Gastroesophageal sphincter (tissue), 4 donors: ENCODE measurements around the gene S1PR5. TPM values are rescaled to one million over a fixed set of nuclear protein-coding genes. Genes with fewer than 3 reads are reported as not detected.
A peak's percentile ranks its signal among the peaks of the same experiment; 100 is the strongest.

Source experiments
- ATAC-seq: fragments of 150-250 bp; one replicate; pipeline ENCODE4 v1.9.1; 2016; ENCODE audit warnings: mild to moderate bottlenecking, moderate library complexity
- H3K27ac ChIP-seq, 4 donors: fragments of 200-600 bp; sonication (generic) in 3 of 4; 1 replicate in 3 of 4; 2 replicates in 1 of 4; pipeline ENCODE4 v1.5.1; 2016 to 2019
- H3K27me3 ChIP-seq: fragments of 200-600 bp; sonication (generic); one replicate; pipeline ENCODE4 v1.5.1; 2019
- H3K36me3 ChIP-seq, 2 donors: fragments of 200-600 bp; sonication (generic); one replicate each; pipeline ENCODE4 v1.5.1; 2019; ENCODE audit warnings: control low read depth in 1 of 2
- H3K4me1 ChIP-seq, 3 donors: fragments of 200-600 bp; sonication (generic); 1 replicate in 2 of 3; 2 replicates in 1 of 3; pipeline ENCODE4 v1.5.1; 2016 to 2019; ENCODE audit warnings: control low read depth in 2 of 3
- H3K4me3 ChIP-seq, 2 donors: fragments of 200-600 bp; sonication (generic); one replicate each; pipeline ENCODE4 v1.5.1; 2019; ENCODE audit warnings: mild to moderate bottlenecking in 1 of 2, moderate library complexity in 1 of 2
- H3K9me3 ChIP-seq, 3 donors: fragments of 200-600 bp; sonication (generic); one replicate each; pipeline ENCODE4 v1.5.1; 2017 to 2019; ENCODE audit warnings: control low read depth in 2 of 3
- EP300 ChIP-seq: sonication (generic); formaldehyde crosslinking; IDR thresholded peaks from one replicate; pipeline ENCODE4 v1.6.1; 2017; ENCODE audit warnings: antibody characterized with exemption, mild to moderate bottlenecking
- POLR2A ChIP-seq, 2 donors: fragments of 450-650 bp; IDR thresholded peaks; one replicate each; pipeline ENCODE4 v1.6.1; 2017; ENCODE audit warnings: antibody characterized with exemption in 2 of 2, mild to moderate bottlenecking in 2 of 2, moderate library complexity in 1 of 2
- POLR2AphosphoS5 ChIP-seq: sonication (generic); formaldehyde crosslinking; IDR thresholded peaks from one replicate; pipeline ENCODE4 v1.6.1; 2017; ENCODE audit warnings: antibody characterized with exemption
- WGBS, 2 donors: methylation state at CpG; one replicate each; pipeline ENCODE4 v1.1.5; 2018; ENCODE audit warnings: low coverage in 1 of 2; 5-methylcytosine and 5-hydroxymethylcytosine counted together
- total RNA-seq, 4 donors: library from RNA; depleted of rRNA; stranded (reverse); fragments of >200 nt; gene quantifications; one replicate each; pipeline ENCODE4 v1.1.0, GENCODE V29; 2016
- TF ChIP-seq, protein P1 (sequence below), 4 experiments: fragments of 200-600 bp in 2 of 4; fragments of 450-650 bp in 2 of 4; sonication (generic) in 1 of 4; IDR thresholded peaks; one replicate each; pipeline ENCODE4 v1.5.1; 2017 to 2019; ENCODE audit warnings: antibody characterized with exemption in 4 of 4, mild to moderate bottlenecking in 2 of 4, moderate library complexity in 2 of 4

Gene S1PR5
- total RNA-seq, 4 donors from 2014 or later = 1.1 TPM; not detected in 3

DNA sequence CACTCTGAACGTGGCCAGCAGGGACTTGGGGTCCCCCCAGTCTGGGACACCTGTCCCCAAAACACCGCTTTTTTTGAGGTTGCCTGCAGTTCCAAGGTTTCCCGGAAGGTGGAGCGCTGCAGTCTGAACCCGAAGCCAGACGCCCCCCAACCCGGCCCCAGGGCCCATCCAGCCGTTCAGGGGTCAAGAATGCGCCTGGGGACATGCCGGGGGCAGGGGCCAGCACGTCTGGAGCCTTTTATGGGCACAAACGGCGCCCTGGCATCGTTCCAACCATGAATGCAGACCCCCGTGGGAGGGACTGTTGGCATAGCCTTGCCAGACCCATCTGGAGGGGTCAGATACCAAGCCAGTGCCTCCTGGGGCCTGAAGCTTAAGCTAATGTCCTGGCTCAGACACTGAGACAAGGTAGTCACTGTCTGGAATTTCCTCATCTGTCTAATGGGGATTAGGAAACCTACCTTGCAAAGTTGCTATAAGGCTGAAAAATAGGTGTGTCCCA lies 6.9 kb downstream of the S1PR5 start:
- TF ChIP-seq POLR2A (IDR thresholded peaks at IDR 0.05) (no peak), POLR2AphosphoS5 (no peak), EP300 (no peak)
- TF ChIP-seq, protein P1, sequence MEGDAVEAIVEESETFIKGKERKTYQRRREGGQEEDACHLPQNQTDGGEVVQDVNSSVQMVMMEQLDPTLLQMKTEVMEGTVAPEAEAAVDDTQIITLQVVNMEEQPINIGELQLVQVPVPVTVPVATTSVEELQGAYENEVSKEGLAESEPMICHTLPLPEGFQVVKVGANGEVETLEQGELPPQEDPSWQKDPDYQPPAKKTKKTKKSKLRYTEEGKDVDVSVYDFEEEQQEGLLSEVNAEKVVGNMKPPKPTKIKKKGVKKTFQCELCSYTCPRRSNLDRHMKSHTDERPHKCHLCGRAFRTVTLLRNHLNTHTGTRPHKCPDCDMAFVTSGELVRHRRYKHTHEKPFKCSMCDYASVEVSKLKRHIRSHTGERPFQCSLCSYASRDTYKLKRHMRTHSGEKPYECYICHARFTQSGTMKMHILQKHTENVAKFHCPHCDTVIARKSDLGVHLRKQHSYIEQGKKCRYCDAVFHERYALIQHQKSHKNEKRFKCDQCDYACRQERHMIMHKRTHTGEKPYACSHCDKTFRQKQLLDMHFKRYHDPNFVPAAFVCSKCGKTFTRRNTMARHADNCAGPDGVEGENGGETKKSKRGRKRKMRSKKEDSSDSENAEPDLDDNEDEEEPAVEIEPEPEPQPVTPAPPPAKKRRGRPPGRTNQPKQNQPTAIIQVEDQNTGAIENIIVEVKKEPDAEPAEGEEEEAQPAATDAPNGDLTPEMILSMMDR (IDR thresholded peaks at IDR 0.05) = peak in 3 of 4 experiments; percentile 13 to 60 (median 35)
- Histone ChIP-seq H3K27me3 (peaks cover 76% of the 10 kb centered on the region), H3K27ac (no peak overlapping the region), H3K9me3 (no peaks in the 10 kb centered on the region), H3K4me3 (no peak overlapping the region), H3K4me1 (peaks cover 0 to 15% (median 3%) of the 10 kb centered on the region in 3 donors), H3K36me3 (no peaks in the 10 kb centered on the region)
- ATAC-seq = no peak
- WGBS, 2 donors = 0 to 20% methylated on average over 1 of the region's 15 CpGs

DNA sequence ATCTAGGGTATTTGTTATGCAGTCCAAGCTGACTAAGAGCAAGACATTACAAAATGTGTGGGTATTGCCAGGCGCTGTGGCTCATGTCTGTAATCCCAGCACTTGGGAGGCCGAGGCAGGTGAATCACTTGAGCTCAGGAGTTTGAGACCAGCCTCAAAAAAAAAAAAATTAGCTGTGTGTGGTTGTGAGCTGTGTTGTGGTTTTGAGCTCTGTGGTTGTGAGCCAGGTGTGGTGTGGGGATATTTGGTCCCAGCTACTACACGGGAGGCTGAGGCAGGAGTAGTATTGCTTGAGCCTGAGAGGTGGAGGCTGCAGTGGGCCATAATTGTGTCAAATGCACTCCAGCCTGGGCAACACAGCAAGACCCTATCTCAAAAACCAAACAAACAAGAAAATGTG lies 8.5 kb downstream of the S1PR5 start:
- Histone ChIP-seq H3K27ac (no peak overlapping the region), H3K36me3 (no peaks in the 10 kb centered on the region), H3K4me1 (peaks cover 0 to 9% (median 3%) of the 10 kb centered on the region in 3 donors), H3K9me3 (no peaks in the 10 kb centered on the region), H3K27me3 (peaks cover 59% of the 10 kb centered on the region), H3K4me3 (no peak overlapping the region)
- WGBS, 2 donors = 87 to 90% methylated on average over 2 to 3 of the region's 3 CpGs
- no peak for ATAC-seq
- TF ChIP-seq EP300 (no peak), POLR2A (IDR thresholded peaks at IDR 0.05) (no peak), POLR2AphosphoS5 (no peak)
- TF ChIP-seq, protein P1 (IDR thresholded peaks at IDR 0.05) = no peak

DNA sequence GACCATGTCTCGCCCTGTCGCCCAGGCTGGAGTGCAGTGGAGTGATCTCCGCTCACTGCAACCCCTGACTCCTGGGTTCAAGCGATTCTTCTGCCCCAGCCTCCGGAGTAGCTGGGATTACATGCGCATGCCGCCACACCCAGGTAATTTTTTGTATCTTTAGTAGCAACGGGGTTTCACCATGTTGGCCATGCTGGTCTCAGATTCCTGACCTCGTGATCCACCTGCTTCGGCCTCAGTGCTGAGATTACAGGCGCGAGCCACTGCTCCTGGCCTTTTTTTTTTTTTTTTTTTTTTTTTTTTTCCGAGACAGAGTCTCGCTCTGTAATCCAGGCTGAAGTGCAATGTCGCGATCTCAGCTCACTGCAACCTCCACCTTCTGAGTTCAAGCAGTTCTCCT lies 9.2 kb downstream of the S1PR5 start:
- ATAC-seq = no peak
- no peaks in the 10 kb centered on the region for H3K9me3 ChIP-seq
- no peaks in the 10 kb centered on the region for H3K36me3 ChIP-seq
- H3K27ac ChIP-seq = no peak overlapping the region
- H3K27me3 ChIP-seq = peaks cover 53% of the 10 kb centered on the region
- WGBS, 2 donors = 83 to 92% methylated on average over 12 to 16 of the region's 16 CpGs
- no peak for TF ChIP-seq EP300
- TF ChIP-seq, protein P1 (IDR thresholded peaks at IDR 0.05) = no peak
- no peak for TF ChIP-seq POLR2A (IDR thresholded peaks at IDR 0.05)
- no peak for TF ChIP-seq POLR2AphosphoS5
- H3K4me1 ChIP-seq = peaks cover 0 to 14% (median 3%) of the 10 kb centered on the region in 3 donors
- no peak overlapping the region for H3K4me3 ChIP-seq

- no peak overlapping the region for H3K4me3 ChIP-seq
- H3K36me3 ChIP-seq = no peaks in the 10 kb centered on the region
- no peak overlapping the region for H3K27ac ChIP-seq
- no peaks in the 10 kb centered on the region for H3K9me3 ChIP-seq
- 28 to 35% methylated on average over 8 to 17 of the region's 17 CpGs for WGBS, 2 donors
- peaks cover 0 to 28% (median 10%) of the 10 kb centered on the region in 3 donors for H3K4me1 ChIP-seq
- H3K27me3 ChIP-seq = peaks cover 29% of the 10 kb centered on the region
- ATAC-seq = no peak
- TF ChIP-seq POLR2AphosphoS5 = no peak
- TF ChIP-seq, protein P1 (IDR thresholded peaks at IDR 0.05) = peak in 3 of 4 experiments; percentile 74 to 86 (median 77)
- no peak for TF ChIP-seq EP300
- no peak for TF ChIP-seq POLR2A (IDR thresholded peaks at IDR 0.05)
These were observed 11.5 kb downstream of the S1PR5 start for GRCh38 chr19:10505583-10506229.
